Tibial nerve (tissue), 4 donors: ENCODE data around the gene CCDC40. TPM values are rescaled to one million over a fixed set of nuclear protein-coding genes. Genes with fewer than 3 reads are reported as not detected.

Experiments used
- DNase-seq, 2 donors: peaks; one replicate each; pipeline ENCODE4 v3.0.0-alpha.2; 2019; ENCODE audit warnings: low spot score in 2 of 2
- H3K27ac ChIP-seq, 4 donors: fragments of 200-600 bp; sonication (generic) in 3 of 4; one replicate each; pipeline ENCODE4 v1.5.1; 2017 to 2019; ENCODE audit warnings: mild to moderate bottlenecking in 1 of 4
- H3K27me3 ChIP-seq, 2 donors: fragments of 200-600 bp; sonication (generic) in 1 of 2; one replicate each; pipeline versions ENCODE4 v1.5.1 to v1.6.0; 2017 to 2019
- H3K36me3 ChIP-seq, 3 donors: fragments of 200-600 bp; sonication (generic); one replicate each; pipeline ENCODE4 v1.5.1; 2018 to 2019
- H3K4me1 ChIP-seq, 4 donors: fragments of 200-600 bp; sonication (generic) in 3 of 4; one replicate each; pipeline ENCODE4 v1.5.1; 2017 to 2019
- H3K4me3 ChIP-seq, 4 donors: fragments of 200-600 bp; sonication (generic) in 3 of 4; one replicate each; pipeline ENCODE4 v1.5.1; 2017 to 2019; ENCODE audit warnings: mild to moderate bottlenecking in 1 of 4, moderate library complexity in 1 of 4
- H3K9me3 ChIP-seq, 4 donors: fragments of 200-600 bp; sonication (generic) in 3 of 4; one replicate each; pipeline ENCODE4 v1.5.1; 2017 to 2019
- EP300 ChIP-seq, 2 donors: sonication (generic); formaldehyde crosslinking; IDR thresholded peaks; one replicate each; pipeline ENCODE4 v1.6.1; 2017; ENCODE audit warnings: antibody characterized with exemption in 2 of 2, mild to moderate bottlenecking in 1 of 2
- POLR2A ChIP-seq, 2 donors: fragments of 450-650 bp; IDR thresholded peaks; one replicate each; pipeline ENCODE4 v1.6.1; 2017; ENCODE audit warnings: antibody characterized with exemption in 2 of 2, mild to moderate bottlenecking in 2 of 2, moderate library complexity in 2 of 2
- WGBS, 2 donors: methylation state at CpG; one replicate each; pipeline ENCODE4 v1.1.5; 2018; 5-methylcytosine and 5-hydroxymethylcytosine counted together
- total RNA-seq, 4 donors: library from RNA; depleted of rRNA; stranded (reverse); fragments of >200 nt; gene quantifications; one replicate each; pipeline ENCODE4 v1.1.0, GENCODE V29; 2016
- TF ChIP-seq, protein P1 (sequence below), 5 experiments: fragments of 200-600 bp in 3 of 5; fragments of 450-650 bp in 2 of 5; sonication (generic) in 3 of 5; IDR thresholded peaks; one replicate each; pipeline ENCODE4 v1.5.1; 2016 to 2019; ENCODE audit warnings: antibody characterized with exemption in 5 of 5, mild to moderate bottlenecking in 3 of 5, moderate library complexity in 2 of 5

The CCDC40 gene
- total RNA-seq, 4 donors from 2014 or later: 7.1 to 13.8 (median 12.0) TPM

- Histone ChIP-seq H3K27ac (no peak overlapping the region), H3K4me1 (peaks cover 0 to 24% (median 11%) of the 10 kb centered on the region in 4 donors), H3K27me3 (no peaks in the 10 kb centered on the region), H3K36me3 (peaks cover 0 to 64% (median 0%) of the 10 kb centered on the region in 3 donors), H3K4me3 (no peak overlapping the region), H3K9me3 (no peaks in the 10 kb centered on the region)
- TF ChIP-seq, protein P1, sequence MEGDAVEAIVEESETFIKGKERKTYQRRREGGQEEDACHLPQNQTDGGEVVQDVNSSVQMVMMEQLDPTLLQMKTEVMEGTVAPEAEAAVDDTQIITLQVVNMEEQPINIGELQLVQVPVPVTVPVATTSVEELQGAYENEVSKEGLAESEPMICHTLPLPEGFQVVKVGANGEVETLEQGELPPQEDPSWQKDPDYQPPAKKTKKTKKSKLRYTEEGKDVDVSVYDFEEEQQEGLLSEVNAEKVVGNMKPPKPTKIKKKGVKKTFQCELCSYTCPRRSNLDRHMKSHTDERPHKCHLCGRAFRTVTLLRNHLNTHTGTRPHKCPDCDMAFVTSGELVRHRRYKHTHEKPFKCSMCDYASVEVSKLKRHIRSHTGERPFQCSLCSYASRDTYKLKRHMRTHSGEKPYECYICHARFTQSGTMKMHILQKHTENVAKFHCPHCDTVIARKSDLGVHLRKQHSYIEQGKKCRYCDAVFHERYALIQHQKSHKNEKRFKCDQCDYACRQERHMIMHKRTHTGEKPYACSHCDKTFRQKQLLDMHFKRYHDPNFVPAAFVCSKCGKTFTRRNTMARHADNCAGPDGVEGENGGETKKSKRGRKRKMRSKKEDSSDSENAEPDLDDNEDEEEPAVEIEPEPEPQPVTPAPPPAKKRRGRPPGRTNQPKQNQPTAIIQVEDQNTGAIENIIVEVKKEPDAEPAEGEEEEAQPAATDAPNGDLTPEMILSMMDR (IDR thresholded peaks at IDR 0.05): no peak
- no peak for TF ChIP-seq EP300 (IDR thresholded peaks at IDR 0.05)
- TF ChIP-seq POLR2A (IDR thresholded peaks at IDR 0.05): no peak
- no peak for DNase-seq
- WGBS, 2 donors: 91 to 94% methylated on average over 28 to 30 of the region's 30 CpGs
Observed at GRCh38 chr17:80006811-80007752, 29.4 kb upstream of the CCDC40 start.

- TF ChIP-seq, protein P1 (IDR thresholded peaks at IDR 0.05): no peak
- no peak for TF ChIP-seq POLR2A (IDR thresholded peaks at IDR 0.05)
- 83 to 84% methylated on average over 10 of the region's 10 CpGs for WGBS, 2 donors
Observed at GRCh38 chr17:80007939-80008338, 28.5 kb upstream of the CCDC40 start.

GRCh38 chr17:80008383-80008840 lies 28.0 kb upstream of the CCDC40 start:
- Histone ChIP-seq H3K36me3 (peaks cover 0 to 64% (median 0%) of the 10 kb centered on the region in 3 donors), H3K4me1 (peaks cover 0 to 24% (median 11%) of the 10 kb centered on the region in 4 donors), H3K27ac (peak overlapping the region in 1 of 4 donors; percentile 2), H3K4me3 (no peak overlapping the region), H3K27me3 (no peaks in the 10 kb centered on the region), H3K9me3 (no peaks in the 10 kb centered on the region)
- DNase-seq: peak; percentile 63 to 79
- 22 to 23% methylated on average over 10 to 17 of the region's 17 CpGs for WGBS, 2 donors
- TF ChIP-seq EP300 (IDR thresholded peaks at IDR 0.05) (peak in 1 of 2 donors; percentile 57), POLR2A (IDR thresholded peaks at IDR 0.05) (no peak)
- TF ChIP-seq, protein P1 (IDR thresholded peaks at IDR 0.05): peak; percentile 87 to 98 (median 96)

More at GRCh38 chr17:80007939-80008338, 28.5 kb upstream of the CCDC40 start:
- Histone ChIP-seq H3K27me3 (no peaks in the 10 kb centered on the region), H3K27ac (no peak overlapping the region), H3K4me3 (no peak overlapping the region), H3K36me3 (peaks cover 0 to 64% (median 0%) of the 10 kb centered on the region in 3 donors), H3K9me3 (no peaks in the 10 kb centered on the region), H3K4me1 (peaks cover 0 to 24% (median 11%) of the 10 kb centered on the region in 4 donors)
- DNase-seq: no peak

- 78 to 86% methylated on average over 18 of the region's 18 CpGs for WGBS, 2 donors
- no peak overlapping the region for H3K4me3 ChIP-seq
- H3K36me3 ChIP-seq: peaks cover 0 to 63% (median 0%) of the 10 kb centered on the region in 3 donors
- H3K27ac ChIP-seq: peak overlapping the region in 1 of 4 donors; percentile 2
- TF ChIP-seq, protein P1 (IDR thresholded peaks at IDR 0.05): no peak
- TF ChIP-seq POLR2A (IDR thresholded peaks at IDR 0.05) (no peak), EP300 (IDR thresholded peaks at IDR 0.05) (no peak)
- no peak for DNase-seq
- peaks cover 0 to 24% (median 11%) of the 10 kb centered on the region in 4 donors for H3K4me1 ChIP-seq
- H3K27me3 ChIP-seq: no peaks in the 10 kb centered on the region
- no peaks in the 10 kb centered on the region for H3K9me3 ChIP-seq
Observed at GRCh38 chr17:80008848-80009247, 27.6 kb upstream of the CCDC40 start.
